GM12878 (cell line): ENCODE results near the gene ANXA4. TPM values are rescaled to one million over a fixed set of nuclear protein-coding genes. Genes with fewer than 3 reads are reported as not detected.

Experiments used
- ASH2L ChIP-seq: fragments of 300-600, 200-600 bp; sonication (generic); IDR thresholded peaks from 2 replicates; pipeline ENCODE4 v1.6.1; 2017; ENCODE audit warnings: low read depth, mild to moderate bottlenecking, borderline replicate concordance
- CEBPZ ChIP-seq: fragments of 150-350 bp; IDR thresholded peaks from 2 replicates; pipeline ENCODE4 v1.6.1; 2016; ENCODE audit warnings: low read depth, low read length
- FOXK2 ChIP-seq: fragments of 450-650 bp; IDR thresholded peaks from 2 replicates; pipeline ENCODE4 v1.6.1; 2017; ENCODE audit warnings: mild to moderate bottlenecking, moderate library complexity
- FOXM1 ChIP-seq: IDR thresholded peaks from 2 replicates; pipeline ENCODE4 v1.6.1; 2012; ENCODE audit warnings: low read depth, mild to moderate bottlenecking, inconsistent platforms, low read length, moderate library complexity
- HDGF ChIP-seq: fragments of 450-650 bp; IDR thresholded peaks from 2 replicates; pipeline ENCODE4 v1.6.1; 2016; ENCODE audit warnings: antibody characterized with exemption
- NR2C1 ChIP-seq: fragments of 450-650 bp; IDR thresholded peaks from 2 replicates; pipeline ENCODE4 v1.6.1; 2017; ENCODE audit warnings: antibody characterized with exemption, mild to moderate bottlenecking, moderate library complexity
- POU2F2 ChIP-seq: IDR thresholded peaks from 3 replicates; pipeline ENCODE4 v1.6.1; 2011; ENCODE audit warnings: low read depth, mild to moderate bottlenecking, low read length, borderline replicate concordance
- RAD21 ChIP-seq: IDR thresholded peaks from 2 replicates; pipeline ENCODE4 v1.6.1; 2011; ENCODE audit warnings: mild to moderate bottlenecking, low read depth, low read length, moderate library complexity; ENCODE audit not compliant: insufficient read depth
- SMARCA5 ChIP-seq: fragments of 450-650 bp; IDR thresholded peaks from 2 replicates; pipeline ENCODE4 v1.6.1; 2017; ENCODE audit warnings: mild to moderate bottlenecking
- SMC3 ChIP-seq: IDR thresholded peaks from 2 replicates; pipeline ENCODE4 v1.6.1; 2011; ENCODE audit warnings: low read length, improper control_type of control experiment, borderline replicate concordance
- YY1 ChIP-seq: IDR thresholded peaks from 2 replicates; pipeline ENCODE4 v1.6.1; 2011; ENCODE audit warnings: low read depth, mild to moderate bottlenecking, low read length
- ZNF24 ChIP-seq: fragments of 450-650 bp; IDR thresholded peaks from 2 replicates; pipeline ENCODE4 v1.6.1; 2017; ENCODE audit warnings: antibody characterized with exemption, mild to moderate bottlenecking
- ZSCAN29 ChIP-seq: fragments of 450-650 bp; IDR thresholded peaks from 2 replicates; pipeline ENCODE4 v1.6.1; 2017; ENCODE audit warnings: mild to moderate bottlenecking, moderate library complexity
- polyA plus RNA-seq, 11 experiments: library from polyadenylated mRNA; depleted of rRNA in 4 of 11; unstranded in 6 of 11; stranded (reverse) in 5 of 11; fragments of >200 nt; fragmentation: Nextera tagmentation in 4 of 11; fragmentation: Illumina TruSeq in 1 of 11; extraction: Ambion mirVana in 4 of 11; extraction: Trizol in 1 of 11; gene quantifications; 1 replicate in 1 of 11; 2 replicates in 10 of 11; pipeline versions ENCODE4 v1.2.1 to v1.2.3, GENCODE V29; 2011 to 2016; ENCODE audit warnings: inconsistent platforms in 2 of 11, missing spikeins in 2 of 11, low read depth in 1 of 11
- total RNA-seq, 4 experiments: library from RNA; depleted of rRNA in 3 of 4; stranded (reverse); fragments of >200 nt in 3 of 4; fragmentation: Illumina TruSeq in 1 of 4; extraction: Trizol in 1 of 4; gene quantifications; 2 replicates each; pipeline versions ENCODE4 v1.2.1 to v1.2.3, GENCODE V29; 2013 to 2021

ANXA4 gene
- total and polyA plus RNA-seq, 10 of the 15 experiments (the other 5 are each of a cell fraction or from before 2014, with no cell fraction given), result 16.3 to 97.2 (median 71.0) TPM

GRCh38 chr2:69816923-69817542, 75.1 kb downstream of the ANXA4 start (continued):
- TF ChIP-seq FOXM1 (0 out of 2 replicates have a peak, but pooled peaks have one; percentile 37), ZNF24 (0 out of 2 replicates have a peak, but pooled peaks have one; percentile 55), HDGF (no peak), POU2F2 (0 out of 3 replicates have a peak, but pooled peaks have one; percentile 36), NR2C1 (0 out of 2 replicates have a peak, but pooled peaks have one; percentile 11), FOXK2 (no peak), SMARCA5 (peak; percentile 53; the same call in 1 of the 2 replicates), CEBPZ (no peak), SMC3 (peak; percentile 98), ASH2L (no peak), ZSCAN29 (0 out of 2 replicates have a peak, but pooled peaks have one; percentile 20), YY1 (peak; percentile 77), RAD21 (peak; percentile 92)
